HG03095 (cell line): Measurements from ENCODE around the gene HACD4.

Experiments
- ATAC-seq: cut with Tn5 transposase; IDR thresholded peaks from one replicate; pipeline ENCODE4 v1.9.1; 2021; ENCODE audit warnings: moderate library complexity; ENCODE audit not compliant: unreplicated experiment

Gene HACD4, protein sequence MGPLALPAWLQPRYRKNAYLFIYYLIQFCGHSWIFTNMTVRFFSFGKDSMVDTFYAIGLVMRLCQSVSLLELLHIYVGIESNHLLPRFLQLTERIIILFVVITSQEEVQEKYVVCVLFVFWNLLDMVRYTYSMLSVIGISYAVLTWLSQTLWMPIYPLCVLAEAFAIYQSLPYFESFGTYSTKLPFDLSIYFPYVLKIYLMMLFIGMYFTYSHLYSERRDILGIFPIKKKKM

DNA sequence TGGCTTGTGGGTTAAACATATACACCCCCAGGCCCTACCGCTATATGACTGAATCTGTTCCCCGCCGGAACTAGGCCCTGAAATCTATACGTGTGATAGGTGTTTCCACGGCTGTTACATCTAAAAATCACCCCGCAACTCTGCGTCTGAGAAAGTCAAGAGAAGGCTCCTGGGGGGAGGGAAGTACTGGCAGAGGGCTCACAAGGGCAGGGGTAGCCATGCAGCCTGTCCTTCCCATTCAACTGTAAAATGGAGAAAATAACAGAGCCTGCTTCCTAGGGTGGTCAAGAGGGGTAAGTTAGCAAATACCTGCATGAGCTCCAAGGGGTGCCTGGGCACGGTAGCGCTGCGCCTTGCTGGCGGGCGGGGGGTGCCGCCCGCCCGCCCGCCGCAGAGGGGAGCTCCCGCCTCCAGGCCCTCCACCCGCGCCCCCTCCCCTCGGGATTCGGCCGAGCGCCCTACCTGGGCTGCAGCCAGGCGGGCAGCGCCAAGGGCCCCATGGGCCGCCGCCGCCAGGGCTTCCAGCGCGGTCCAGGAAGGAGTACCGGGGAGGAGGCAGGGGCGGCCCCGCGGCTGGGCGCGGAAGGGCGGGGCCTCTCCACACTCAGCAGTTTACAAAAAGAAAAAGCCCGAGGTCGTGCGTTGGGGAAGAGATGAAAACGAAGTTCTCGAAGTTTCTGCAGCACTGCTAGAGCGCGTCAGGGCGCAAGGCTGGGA is at the start of gene HACD4:
HACD4 (minus strand) TSS at position 550 of the 717 bp plus-strand sequence; CDS start at position 500, 50 bp downstream.
- peak; percentile 77 for ATAC-seq

DNA sequence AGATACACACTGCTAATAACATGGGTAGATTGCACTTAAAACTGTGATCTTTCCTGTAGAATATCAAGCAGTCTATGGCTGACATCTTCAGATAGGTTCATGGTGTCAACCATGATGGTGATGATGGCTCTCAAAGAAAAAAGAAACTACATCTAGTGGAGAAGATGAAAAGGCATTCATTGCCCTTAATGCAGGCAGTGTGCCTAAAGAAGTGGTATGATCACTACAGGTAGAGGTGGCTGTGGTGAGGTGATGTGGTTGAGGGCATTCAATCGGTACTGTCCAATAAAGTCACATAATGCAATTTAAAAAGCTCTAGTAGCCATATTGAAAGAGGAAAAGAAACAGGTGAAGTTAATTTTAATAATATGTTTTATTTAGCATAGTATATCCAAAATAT is 49.4 kb upstream of the HACD4 start:
- ATAC-seq: no peak

DNA sequence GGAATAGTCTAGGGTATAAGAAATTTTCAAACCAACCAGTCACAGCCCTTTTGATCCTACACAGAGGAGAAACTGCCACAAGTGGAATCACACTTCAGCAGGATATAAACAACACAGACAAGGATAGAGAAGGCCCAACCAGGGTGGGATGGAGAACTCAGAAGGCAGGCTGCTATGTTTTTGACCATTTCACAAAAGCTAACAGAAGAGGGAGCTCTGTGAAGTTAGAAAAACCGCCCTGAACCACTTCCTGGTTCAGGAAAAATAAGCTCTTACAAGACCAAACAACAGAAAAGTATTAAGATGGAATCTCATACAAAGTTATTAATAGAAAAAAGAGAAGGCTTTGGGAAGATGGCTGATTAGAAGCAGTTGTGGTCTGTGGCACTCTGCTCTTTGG is 47.3 kb upstream of the HACD4 start:
- ATAC-seq: no peak

DNA sequence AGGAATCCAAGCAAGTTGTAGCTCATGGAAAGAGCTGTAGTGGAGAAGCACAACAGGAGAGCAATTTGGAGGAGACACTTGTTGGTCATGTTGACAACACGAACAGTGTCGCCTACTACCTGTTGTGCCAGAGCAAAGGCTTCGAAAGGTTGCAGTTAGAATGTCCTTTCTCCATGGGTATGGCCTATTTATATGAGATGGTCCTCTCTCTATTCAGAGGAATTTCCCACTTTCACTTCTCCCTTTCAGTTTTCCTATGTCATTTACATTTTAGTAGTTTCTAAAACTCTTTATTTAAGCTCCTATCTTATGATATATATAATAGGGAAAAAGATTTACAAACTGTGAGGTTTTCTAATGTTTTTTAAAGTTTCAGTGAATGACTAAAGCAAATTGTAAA is 46.3 kb upstream of the HACD4 start, which contains the start of gene IFNB1:
IFNB1 (minus strand) TSS at position 162 of the 400 bp plus-strand sequence; CDS start at position 89, 73 bp downstream.
- no peak for ATAC-seq

DNA sequence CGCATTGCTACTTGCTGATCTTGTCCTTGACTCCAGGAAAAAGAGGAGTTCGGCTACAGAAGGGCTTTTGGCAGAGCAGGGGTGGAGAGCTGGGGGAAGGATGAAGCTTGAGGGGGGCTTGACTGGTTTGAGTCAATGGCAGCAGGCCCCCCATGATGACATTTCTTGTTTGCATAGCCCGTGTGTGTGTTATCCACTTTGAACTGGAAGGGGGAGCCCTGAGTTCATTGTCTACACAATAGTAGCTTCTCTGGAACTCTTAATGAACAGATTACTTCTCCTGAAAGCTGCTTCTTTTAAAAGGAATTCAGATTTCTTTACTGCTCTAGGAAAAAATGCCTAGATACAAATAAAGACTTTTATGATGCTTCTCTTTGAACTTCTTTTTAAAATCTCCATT is 44.0 kb upstream of the HACD4 start:
- no peak for ATAC-seq

DNA sequence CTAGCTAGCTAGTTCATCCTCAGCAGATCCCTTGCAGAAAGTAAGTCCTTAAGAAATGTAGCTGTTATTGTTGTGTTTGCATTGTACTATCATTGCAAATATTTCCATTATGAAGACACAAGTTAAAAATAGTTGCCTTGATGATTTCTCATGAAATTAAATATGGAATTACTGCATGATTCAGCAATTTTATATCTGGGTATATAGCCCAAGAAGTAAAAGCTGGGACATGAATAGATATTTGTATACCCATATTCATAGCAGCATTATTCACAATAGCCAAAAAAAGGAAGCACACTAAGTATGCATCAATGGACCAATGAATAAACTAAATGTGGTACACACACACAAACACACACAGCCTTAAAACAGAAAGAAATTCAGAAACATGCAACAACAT is 39.5 kb upstream of the HACD4 start:
- no peak for ATAC-seq

DNA sequence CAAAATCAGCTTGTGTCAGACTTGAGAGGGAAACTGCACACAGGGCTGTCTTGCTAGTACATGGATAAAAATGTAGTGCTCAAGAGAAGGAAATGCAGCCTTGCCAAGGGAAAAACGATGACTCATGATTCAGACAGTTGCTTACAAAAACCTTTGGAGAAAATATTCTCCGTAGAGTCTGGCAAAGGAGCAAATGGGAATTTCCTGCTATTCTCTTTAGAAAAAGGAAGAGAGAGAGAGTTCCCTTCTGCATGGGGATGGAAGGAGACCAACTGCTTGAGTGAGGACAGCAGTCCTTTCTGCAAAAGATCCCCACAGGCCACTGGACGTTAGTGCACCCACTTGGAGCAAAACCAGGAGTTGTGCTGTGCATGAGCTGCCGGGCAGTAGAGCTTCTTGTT is 38.7 kb upstream of the HACD4 start:
- ATAC-seq: no peak

DNA sequence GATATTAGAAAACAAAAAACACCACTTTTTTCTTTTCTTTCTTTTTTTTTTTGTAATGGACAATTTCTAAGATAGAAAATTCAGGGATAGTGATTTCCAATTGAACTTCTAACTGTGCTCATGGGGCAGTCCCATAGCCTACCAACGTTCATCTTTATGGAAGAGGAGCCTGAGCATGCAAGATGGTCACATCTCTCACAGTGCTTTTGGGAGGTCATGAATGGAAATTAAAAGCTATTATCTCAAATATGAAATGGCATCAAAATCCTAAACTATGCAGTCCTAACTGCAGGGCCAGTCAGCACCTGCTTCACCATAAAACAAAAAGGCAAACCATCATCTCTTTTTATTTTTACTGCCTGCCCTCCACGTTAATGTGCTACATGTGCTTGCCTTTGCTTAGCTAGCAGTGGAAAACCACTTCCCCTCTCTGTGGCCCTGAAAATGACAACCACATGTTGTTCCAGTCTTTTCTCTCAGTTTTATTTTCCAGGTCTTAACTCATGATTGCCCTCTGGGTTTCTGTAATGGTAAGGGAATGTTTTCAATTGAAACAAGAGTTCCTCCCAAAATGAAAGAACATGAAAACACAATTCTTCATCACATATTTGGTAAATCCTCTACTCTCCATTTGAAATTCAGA is 29.6 kb upstream of the HACD4 start:
- ATAC-seq: no peak

DNA sequence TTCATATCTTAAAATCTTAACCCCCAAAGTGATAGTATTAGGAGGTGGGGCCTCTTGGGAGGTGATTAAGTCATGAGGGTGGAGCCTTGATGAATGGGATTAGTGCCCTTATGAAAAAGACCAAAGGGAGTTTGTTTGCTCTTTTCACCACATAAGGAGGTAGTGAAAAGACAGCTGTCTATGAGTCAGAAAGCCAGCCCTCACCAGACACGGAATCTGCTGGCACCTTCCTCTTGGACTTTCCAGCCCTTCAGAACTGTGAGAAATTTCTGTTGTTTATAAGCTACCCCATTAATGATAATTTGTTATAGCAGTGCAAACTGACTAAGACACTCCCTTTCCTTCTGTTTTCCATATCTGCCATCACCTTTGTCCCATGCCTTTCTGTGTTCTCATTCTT is 25.5 kb upstream of the HACD4 start:
- no peak for ATAC-seq

DNA sequence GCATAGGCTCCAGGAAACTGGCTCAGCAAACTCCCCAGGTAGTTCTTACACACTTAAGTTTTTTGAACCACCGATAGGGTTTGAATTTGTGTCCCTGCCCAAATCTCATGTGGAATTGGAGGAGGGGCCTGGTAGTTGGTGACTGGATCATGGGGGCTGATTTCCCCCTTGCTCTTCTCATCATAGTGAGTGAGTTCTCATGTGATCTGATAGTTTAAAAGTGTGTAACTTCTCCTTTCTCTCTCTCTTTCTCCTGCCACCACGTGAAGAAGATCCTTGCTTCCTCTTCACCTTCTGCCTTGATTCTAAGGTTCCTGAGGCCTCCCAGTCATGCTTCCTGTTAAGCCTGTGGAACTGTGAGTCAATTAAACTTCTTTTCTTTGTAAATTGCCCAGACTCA is 22.4 kb upstream of the HACD4 start:
- no peak for ATAC-seq

DNA sequence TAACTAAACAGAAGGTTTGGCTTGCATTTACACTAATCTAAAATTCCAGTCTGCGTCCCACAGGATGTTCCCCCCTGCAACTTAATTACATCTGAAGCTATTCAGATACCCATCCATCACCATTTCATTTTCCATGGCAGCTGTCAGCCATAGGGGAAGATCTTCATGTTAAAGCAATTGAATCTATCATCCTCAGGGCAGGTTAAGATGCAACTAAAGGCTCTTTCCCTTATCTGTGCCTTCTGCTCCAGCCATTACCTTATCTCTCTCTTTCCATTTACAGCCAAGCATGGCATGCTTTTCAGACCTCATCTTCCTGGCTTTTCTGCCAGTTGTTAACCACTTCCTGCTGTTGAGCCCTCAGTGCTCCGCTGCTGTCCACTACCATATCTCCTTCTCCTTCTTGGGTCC is 15.8 kb upstream of the HACD4 start:
- ATAC-seq: no peak

DNA sequence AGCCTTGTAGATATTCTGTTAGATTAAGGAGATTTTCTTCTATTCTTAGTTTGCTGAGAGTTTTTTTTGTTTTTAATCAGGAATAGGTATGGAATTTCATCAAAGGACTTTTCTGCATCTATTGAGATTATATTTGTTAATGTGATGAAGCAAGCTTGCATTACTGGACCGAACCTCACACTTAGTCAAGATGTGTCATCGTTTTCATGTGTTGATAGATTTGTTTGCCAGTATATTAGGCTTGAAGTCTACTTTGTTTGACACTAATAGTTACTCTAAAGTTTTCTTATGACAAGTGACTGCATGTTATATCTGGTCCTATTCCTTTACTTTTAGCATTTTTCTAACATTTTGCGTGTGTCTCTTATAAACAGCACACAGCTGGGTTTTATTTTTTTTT is 12.4 kb upstream of the HACD4 start:
- ATAC-seq: no peak

DNA sequence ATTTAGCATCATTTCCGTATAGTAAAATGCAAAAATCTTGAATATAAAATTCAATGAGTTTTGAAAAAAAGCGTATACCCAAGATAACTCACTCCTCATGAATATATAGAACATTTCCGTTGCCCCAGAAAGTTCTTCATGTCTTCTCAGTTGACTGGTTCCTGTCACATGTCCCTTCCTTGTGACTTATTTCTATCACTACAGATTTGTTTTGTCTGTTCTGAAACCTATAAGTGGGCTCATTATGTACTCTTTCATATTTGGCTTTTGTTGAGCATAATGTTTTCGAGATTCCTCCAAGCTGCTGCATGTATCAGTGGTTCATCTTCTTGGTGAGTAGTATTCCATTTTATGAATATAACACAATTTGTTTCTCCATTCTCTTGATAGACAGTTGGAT is 11.0 kb upstream of the HACD4 start:
- no peak for ATAC-seq

DNA sequence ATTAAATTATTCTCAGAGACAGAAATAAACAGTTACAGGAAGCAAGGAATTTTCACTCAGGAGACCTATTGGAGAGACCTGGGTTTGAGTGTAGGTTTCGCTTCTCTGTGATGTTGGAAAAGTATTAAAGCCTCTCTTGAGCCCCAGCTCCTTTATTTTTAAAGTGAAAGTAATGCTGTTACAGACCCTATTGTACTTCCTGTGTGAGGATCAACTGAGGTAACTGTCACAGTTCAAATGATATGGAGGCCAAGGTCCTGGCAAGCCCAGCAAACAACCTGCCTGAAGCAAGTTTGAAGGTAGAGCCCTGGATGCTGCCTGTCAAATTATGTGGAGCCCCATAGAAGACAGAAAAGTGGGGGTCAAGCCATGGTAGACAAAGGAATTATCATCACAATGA is 7.9 kb upstream of the HACD4 start:
- no peak for ATAC-seq

DNA sequence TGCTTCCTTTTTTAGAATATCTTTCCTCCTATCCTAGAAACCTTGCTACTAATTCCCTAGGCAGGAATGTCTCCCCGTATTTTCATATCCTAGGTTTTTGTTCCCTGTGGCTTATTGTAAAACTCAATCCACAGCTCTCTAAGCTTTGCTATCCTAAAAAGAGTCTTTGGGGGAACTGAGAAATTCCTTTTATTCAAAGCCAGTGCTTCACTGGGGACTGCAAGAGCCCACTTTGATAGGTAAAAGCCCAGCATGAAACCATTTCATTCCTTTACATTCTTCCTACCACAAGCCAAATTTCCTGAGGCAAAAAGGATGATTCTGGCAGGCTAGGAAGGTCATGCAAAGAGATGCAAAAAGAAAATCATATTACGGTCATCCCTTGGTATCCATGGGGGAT is 5.8 kb upstream of the HACD4 start:
- ATAC-seq: no peak

DNA sequence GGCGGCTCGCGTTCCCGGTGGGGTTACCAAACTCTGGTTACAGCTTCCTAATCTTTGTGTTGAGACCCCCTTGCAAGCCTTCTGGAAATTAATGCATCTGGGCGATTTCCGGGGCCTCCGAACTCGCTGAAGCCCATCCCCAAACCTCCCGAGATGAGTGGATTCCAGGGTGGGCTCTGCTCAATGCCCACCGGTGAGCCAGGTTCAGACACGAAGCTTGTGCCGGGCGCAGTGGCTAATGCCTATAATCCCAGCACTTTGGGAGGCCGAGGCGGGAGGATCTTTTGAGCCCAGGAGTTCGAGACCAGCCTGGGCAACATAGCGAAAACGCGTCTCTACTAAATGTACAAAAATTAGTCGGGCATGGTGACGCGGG is 356 bp upstream of the HACD4 start:
- no peak for ATAC-seq

DNA sequence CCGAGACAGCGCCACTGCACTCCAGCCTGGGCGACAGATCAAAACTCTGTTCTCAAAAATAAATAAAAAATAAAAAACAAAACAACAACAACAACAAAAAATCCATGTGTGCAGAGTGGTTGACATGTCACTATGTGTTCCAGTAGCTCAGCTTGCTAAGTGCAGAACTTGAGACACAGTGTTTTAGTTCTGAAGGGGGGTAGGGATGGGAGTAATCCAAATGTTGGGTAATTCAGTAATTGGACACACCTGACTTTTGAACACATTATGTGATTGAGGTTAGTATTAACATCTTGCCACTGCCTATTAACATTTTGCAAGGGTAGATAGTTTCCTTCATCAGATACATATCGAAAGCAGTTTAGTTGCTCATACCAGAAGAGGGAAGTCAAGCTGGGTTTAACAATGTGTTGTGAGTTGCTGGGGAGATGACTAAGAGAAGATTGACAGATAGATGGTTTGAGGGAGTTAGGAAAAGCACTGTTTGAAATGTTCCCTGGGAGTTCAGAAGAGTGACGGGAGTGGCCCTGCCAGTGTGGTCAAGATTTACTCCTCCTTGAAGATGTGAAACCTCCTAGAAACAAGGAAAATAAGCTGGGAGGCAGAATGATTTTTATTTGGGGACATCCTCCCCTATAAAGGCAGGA is 928 bp downstream of the HACD4 start:
- ATAC-seq: peak; percentile 71

DNA sequence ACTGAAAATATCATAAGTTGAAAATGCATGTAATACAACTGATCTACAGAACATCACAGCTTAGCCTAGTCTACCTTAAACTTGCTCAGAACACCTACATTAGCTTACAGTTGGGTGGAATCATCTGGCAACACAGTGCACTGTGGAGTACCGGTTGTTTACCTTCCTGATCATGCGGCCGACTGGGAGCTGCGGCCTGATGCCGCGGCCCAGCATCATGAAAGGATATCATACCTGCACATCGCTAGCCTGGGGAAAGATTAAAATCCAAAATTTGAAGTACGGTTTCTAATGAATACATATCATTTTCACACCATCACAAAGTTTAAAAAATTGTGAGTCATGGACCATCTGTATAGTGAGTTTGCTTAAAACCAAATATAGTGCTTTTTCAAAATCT is 1.8 kb downstream of the HACD4 start:
- no peak for ATAC-seq

DNA sequence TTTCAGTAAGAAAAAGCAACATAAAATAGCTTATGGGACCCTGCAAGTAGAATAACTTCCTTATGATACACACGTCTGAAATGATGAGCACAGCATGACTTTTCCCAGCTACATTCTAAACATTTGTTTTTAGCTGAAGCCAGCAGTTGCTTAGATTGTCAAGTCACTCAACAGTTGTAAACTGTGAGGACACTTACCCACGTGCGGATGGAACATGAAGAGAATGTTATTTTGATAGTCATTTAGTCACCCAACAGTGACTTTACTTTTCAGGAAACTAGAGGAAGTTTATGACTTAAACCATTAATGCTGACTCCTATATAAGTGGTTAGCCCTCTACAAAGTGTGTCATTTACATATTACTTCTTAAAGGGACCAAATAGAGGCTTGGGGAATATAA is 3.0 kb downstream of the HACD4 start:
- no peak for ATAC-seq

DNA sequence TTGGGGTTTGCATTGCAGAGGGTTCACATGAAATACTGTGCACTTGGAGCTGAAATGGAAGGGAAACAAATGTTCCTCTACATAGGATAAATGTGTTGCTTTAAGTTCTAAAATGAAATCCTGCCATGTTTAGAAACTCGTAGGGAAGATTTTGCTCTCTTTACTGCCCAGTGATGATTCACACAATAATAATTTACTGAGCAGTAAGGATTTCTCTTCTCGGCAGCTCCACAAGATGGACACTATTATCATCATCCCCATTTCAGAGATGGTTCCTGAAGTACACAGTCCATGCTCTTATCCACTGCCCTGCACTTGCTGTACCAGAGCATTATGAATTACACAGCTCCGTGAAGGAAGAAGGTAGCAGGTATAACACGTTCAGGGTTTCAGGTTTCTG is 4.1 kb downstream of the HACD4 start:
- no peak for ATAC-seq

DNA sequence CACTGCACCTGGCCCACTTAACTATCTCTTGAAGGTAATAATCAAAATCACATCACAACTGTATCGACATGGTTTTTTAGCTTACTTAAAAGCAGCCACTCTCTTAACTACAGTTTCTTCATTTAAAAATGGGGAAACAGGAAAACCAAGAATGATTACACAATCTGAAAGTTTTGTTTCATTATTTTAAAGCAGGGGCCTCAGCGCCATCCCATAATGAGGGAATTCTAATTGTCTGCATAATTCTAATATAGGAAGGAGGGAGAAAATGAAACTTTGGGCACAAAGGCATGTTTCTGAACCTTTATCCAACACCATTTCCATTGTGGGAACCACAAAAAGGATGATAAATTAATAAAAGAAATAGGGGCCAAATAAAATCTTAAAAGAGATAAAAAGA is 7.6 kb downstream of the HACD4 start:
- ATAC-seq: no peak

DNA sequence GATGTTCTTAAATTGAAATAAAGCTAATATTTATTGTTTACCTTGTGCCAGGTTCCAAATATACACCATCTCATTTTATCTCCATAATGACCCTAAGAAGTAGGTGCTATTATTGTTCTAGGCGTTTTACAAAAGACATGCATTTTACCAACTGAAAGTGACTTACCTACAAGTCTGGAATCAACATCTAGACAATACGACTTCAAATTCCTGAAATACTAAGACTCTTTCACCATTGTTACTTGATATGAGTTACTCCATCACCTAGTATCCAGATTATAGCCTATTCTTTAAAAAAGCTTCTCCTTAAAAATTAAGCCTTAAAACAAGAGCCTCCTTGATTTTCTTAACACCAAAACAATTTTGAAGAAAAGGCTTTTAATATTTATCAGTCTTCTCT is 13.3 kb downstream of the HACD4 start:
- no peak for ATAC-seq
